A673 (cell line): ENCODE results near the gene VWA8.

Source experiments
- CTCF ChIP-seq: fragments of 300-800, 200-600 bp; sonication (generic); conservative IDR thresholded peaks from 2 replicates; pipeline ENCODE4 v1.5.1; 2017; ENCODE audit warnings: low read depth, mild to moderate bottlenecking, antibody characterized with exemption, low read length, moderate library complexity, mixed read lengths
- EZH2 ChIP-seq: fragments of 200-600 bp; sonication (generic); IDR thresholded peaks from 2 replicates; pipeline ENCODE4 v1.6.1; 2017; ENCODE audit warnings: borderline replicate concordance, low read depth, mild to moderate bottlenecking, mixed read lengths, antibody characterized with exemption, low read length; ENCODE audit not compliant: poor library complexity, severe bottlenecking

- TF ChIP-seq CTCF (no peak), EZH2 (no peak)
Observed at GRCh38 chr13:41925014-41925413, 35.9 kb downstream of the VWA8 start.
